HCT116 (cell line): ENCODE results near the gene ADAMTS6. TPM values are rescaled to one million over a fixed set of nuclear protein-coding genes. Genes with fewer than 3 reads are reported as not detected.

Experiments
- ATAC-seq: fragments of 200-7000 bp; cut with Tn5 transposase; 2 replicates; pipeline ENCODE4 v1.9.1; 2020; ENCODE audit warnings: mild to moderate bottlenecking, moderate library complexity
- BruUV-seq: library from RNA; stranded (reverse); fragments of 400-500 nt; replicated peaks from 2 replicates; lab custom pipeline; 2021; lab: Mats Ljungman, UMichigan
- CTCF ChIA-PET: fragments of 300-600 bp; sonication (Branson Sonifier 250); formaldehyde crosslinking; loops from one replicate; lab custom pipeline; 2021; ENCODE audit warnings: antibody characterized with exemption; lab: Charles Lee
- POLR2A ChIA-PET: fragments of 300-600, 350-600 bp; sonication (Branson Sonifier 250); formaldehyde crosslinking; loops from one replicate; lab custom pipeline; 2021; ENCODE audit warnings: antibody characterized with exemption; lab: Charles Lee
- RAD21 ChIA-PET, 2 experiments: fragments of 300-600 bp; sonication (Branson Sonifier 250); formaldehyde crosslinking; loops; one replicate each; lab custom pipeline; 2023; ENCODE audit warnings: low total read pairs in 2 of 2; ENCODE audit not compliant: uncharacterized antibody in 2 of 2, unreplicated experiment in 2 of 2, low non-redundant PET in 1 of 2; lab: Charles Lee
- DNase-seq: peaks from one replicate; pipeline ENCODE4 v3.0.0-alpha.2; 2010; ENCODE audit warnings: low read depth, low spot score
- H2AFZ ChIP-seq: fragments of 200-600 bp; shearing (Covaris generic), sonication (generic); 2 replicates; pipeline ENCODE4 v1.6.1; 2017; ENCODE audit warnings: low read depth, mixed run types, mixed read lengths, antibody characterized with exemption, low read length; ENCODE audit not compliant: poor library complexity, severe bottlenecking
- H3K27ac ChIP-seq: 2 replicates; pipeline ENCODE4 v1.5.1; 2012; ENCODE audit warnings: low read depth, low read length
- H3K27me3 ChIP-seq: fragments of 200-600 bp; sonication (generic); 2 replicates; pipeline ENCODE4 v1.6.1; 2016; ENCODE audit warnings: mixed run types, low read length, mixed read lengths; ENCODE audit not compliant: insufficient read depth
- H3K36me3 ChIP-seq, 2 experiments: fragments of 200-500 bp in 1 of 2; fragments of 200-600 bp in 1 of 2; sonication (Bioruptor generic) in 1 of 2; sonication (generic) in 1 of 2; 2 replicates each; pipeline versions ENCODE4 v1.5.1 to v1.6.1; 2014 to 2016; ENCODE audit warnings: low read length in 2 of 2, inconsistent platforms in 1 of 2, mixed read lengths in 1 of 2, mixed run types in 1 of 2; ENCODE audit not compliant: insufficient read depth in 2 of 2, control insufficient read depth in 1 of 2
- H3K4me1 ChIP-seq, 2 experiments: fragments of 200-600 bp in 1 of 2; sonication (generic) in 1 of 2; 2 replicates each; pipeline versions ENCODE4 v1.5.1 to v1.6.1; 2012 to 2017; ENCODE audit warnings: low read length in 2 of 2, inconsistent platforms in 1 of 2, mild to moderate bottlenecking in 1 of 2, mixed read lengths in 1 of 2, mixed run types in 1 of 2, moderate library complexity in 1 of 2; ENCODE audit not compliant: insufficient read depth in 2 of 2, control insufficient read depth in 1 of 2
- H3K4me2 ChIP-seq: fragments of 200-600 bp; sonication (generic); 2 replicates; pipeline ENCODE4 v1.6.1; 2017; ENCODE audit warnings: mixed run types, low read length, mixed read lengths
- H3K4me3 ChIP-seq, 2 experiments: fragments of 200-600 bp in 1 of 2; sonication (generic) in 1 of 2; replicated peaks in 1 of 2; 2 replicates each; pipeline ENCODE4 v1.5.1; 2011 to 2016; ENCODE audit warnings: low read length in 2 of 2, control low read depth in 1 of 2, low read depth in 1 of 2, mild to moderate bottlenecking in 1 of 2, mixed read lengths in 1 of 2, mixed run types in 1 of 2
- H3K79me2 ChIP-seq: fragments of 200-600 bp; sonication (generic); 2 replicates; pipeline ENCODE4 v1.6.1; 2017; ENCODE audit warnings: mild to moderate bottlenecking, mixed run types, low read length, moderate library complexity, mixed read lengths; ENCODE audit not compliant: insufficient read depth
- H3K9ac ChIP-seq: fragments of 200-600 bp; sonication (generic); 2 replicates; pipeline ENCODE4 v1.6.1; 2016; ENCODE audit warnings: low read length, mixed read lengths
- H3K9me2 ChIP-seq: fragments of 200-600 bp; sonication (generic), shearing (Covaris generic); 2 replicates; pipeline ENCODE4 v1.6.1; 2017; ENCODE audit warnings: mixed run types, mild to moderate bottlenecking, moderate library complexity; ENCODE audit not compliant: insufficient read depth
- H3K9me3 ChIP-seq, 2 experiments: fragments of 200-500 bp in 1 of 2; fragments of 200-600 bp in 1 of 2; sonication (Bioruptor generic) in 1 of 2; sonication (generic) in 1 of 2; 2 replicates each; pipeline ENCODE4 v1.6.1; 2014 to 2017; ENCODE audit warnings: low read length in 2 of 2, mixed read lengths in 2 of 2, inconsistent platforms in 1 of 2, low read depth in 1 of 2, mild to moderate bottlenecking in 1 of 2, mixed run types in 1 of 2, moderate library complexity in 1 of 2; ENCODE audit not compliant: control insufficient read depth in 1 of 2, insufficient read depth in 1 of 2
- H4K20me1 ChIP-seq: fragments of 200-600 bp; sonication (generic), shearing (Covaris generic); 2 replicates; pipeline ENCODE4 v1.6.1; 2017; ENCODE audit warnings: mixed run types, mild to moderate bottlenecking, moderate library complexity; ENCODE audit not compliant: insufficient read depth
- CEBPB ChIP-seq: IDR thresholded peaks from 2 replicates; pipeline ENCODE4 v1.6.1; 2012; ENCODE audit warnings: low read depth
- EZH2 ChIP-seq: fragments of 200-600 bp; sonication (generic); IDR thresholded peaks from 2 replicates; pipeline ENCODE4 v1.6.1; 2017; ENCODE audit warnings: antibody characterized with exemption, mixed run types
- EZH2phosphoT487 ChIP-seq: fragments of 200-600 bp; IDR thresholded peaks from 2 replicates; pipeline ENCODE4 v1.6.1; 2018; ENCODE audit warnings: antibody characterized with exemption, borderline replicate concordance
- POLR2A ChIP-seq: IDR thresholded peaks from 2 replicates; pipeline ENCODE4 v1.7.0; 2011; ENCODE audit warnings: borderline replicate concordance; ENCODE audit not compliant: insufficient read depth, insufficient read length; ENCODE audit errors: extremely low read depth
- ZFX ChIP-seq: fragments of 450-650 bp; IDR thresholded peaks from 2 replicates; pipeline ENCODE4 v1.6.1; 2017
- intact Hi-C: fragments of 100-400 bp; cut with micrococcal nuclease; formaldehyde crosslinking; loops from 2 replicates; pipeline ENCODE4 v1.10.0; 2022
- total RNA-seq: library from RNA; stranded (reverse); gene quantifications from one replicate; pipeline ENCODE4 v1.2.1, GENCODE V29; 2021; ENCODE audit not compliant: unreplicated experiment

Gene ADAMTS6
- total RNA-seq, 1 experiment from 2014 or later: 0.93 TPM

GRCh38 chr5:65252977-65253376, 228.7 kb downstream of the ADAMTS6 start:
- CTCF ChIA-PET: interaction anchor here (0.9 kb wide), 1 partner anchor 99 kb away, joined by 3 read pairs; no protein-coding TSS in a partner anchor
- no peak overlapping the region for H3K4me3 ChIP-seq
- ATAC-seq (no peak), DNase-seq (no peak)
- H3K27ac ChIP-seq: no peak overlapping the region
- H3K9me3 ChIP-seq: no peaks in the 10 kb centered on the region
- RAD21 ChIA-PET: no interaction called here
- H3K4me1 ChIP-seq: no peaks in the 10 kb centered on the region
- intact Hi-C loops: no loop called here
- no TSS peak for BruUV-seq
- H3K36me3 ChIP-seq: no peaks in the 10 kb centered on the region
- no peaks in the 10 kb centered on the region for H4K20me1 ChIP-seq
- no peaks in the 10 kb centered on the region for H3K9me2 ChIP-seq
- no peak overlapping the region for H3K4me2 ChIP-seq
- no peaks in the 10 kb centered on the region for H3K79me2 ChIP-seq
- H3K27me3 ChIP-seq: no peaks in the 10 kb centered on the region
- H2AFZ ChIP-seq: no peak overlapping the region
- no peak for TF ChIP-seq EZH2phosphoT487
- no peak for TF ChIP-seq EZH2
- TF ChIP-seq CEBPB: no peak
- POLR2A ChIA-PET: no interaction called here
- H3K9ac ChIP-seq: no peak overlapping the region

DNA sequence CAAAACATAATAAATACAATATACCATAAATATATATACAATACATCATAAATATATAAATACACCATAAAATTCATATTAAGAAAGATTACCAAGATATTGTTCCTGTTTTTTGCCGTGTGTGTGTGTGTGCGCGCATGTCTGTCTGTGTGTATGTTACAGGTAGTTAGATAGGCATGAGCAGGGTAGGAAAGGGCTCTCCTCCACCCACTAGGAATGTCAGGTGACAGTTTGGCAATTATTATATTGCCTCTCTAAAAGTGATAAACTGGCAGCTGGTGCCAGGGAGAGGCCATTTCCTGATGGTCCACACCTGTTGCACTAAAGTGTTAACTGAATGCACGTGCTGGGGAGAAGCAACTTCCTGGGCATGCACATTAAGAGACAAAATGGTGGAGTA, 232.8 kb downstream of the ADAMTS6 start:
- H3K4me3 ChIP-seq: no peak overlapping the region
- H3K79me2 ChIP-seq: no peaks in the 10 kb centered on the region
- no peaks in the 10 kb centered on the region for H3K27me3 ChIP-seq
- H3K36me3 ChIP-seq: no peaks in the 10 kb centered on the region
- ChIA-PET POLR2A (no interaction called here), RAD21 (no interaction called here), CTCF (no interaction called here)
- ATAC-seq (no peak), DNase-seq (no peak)
- no peaks in the 10 kb centered on the region for H3K4me1 ChIP-seq
- TF ChIP-seq ZFX: no peak
- no peak for TF ChIP-seq POLR2A
- H3K9me3 ChIP-seq: no peaks in the 10 kb centered on the region
- H3K27ac ChIP-seq: no peak overlapping the region
- H4K20me1 ChIP-seq: no peaks in the 10 kb centered on the region
- intact Hi-C loops: no loop called here
- no peak overlapping the region for H2AFZ ChIP-seq
- H3K4me2 ChIP-seq: no peak overlapping the region
- no TSS peak for BruUV-seq
- H3K9me2 ChIP-seq: no peaks in the 10 kb centered on the region
- no peak overlapping the region for H3K9ac ChIP-seq
